Fibroblast of peridontal ligament (primary cell): ENCODE results near the gene FAM81A.

Experiments
- DNase-seq: peaks from one replicate; pipeline ENCODE4 v3.0.0-alpha.2; 2010; ENCODE audit errors: extremely low read depth

Gene FAM81A

DNA sequence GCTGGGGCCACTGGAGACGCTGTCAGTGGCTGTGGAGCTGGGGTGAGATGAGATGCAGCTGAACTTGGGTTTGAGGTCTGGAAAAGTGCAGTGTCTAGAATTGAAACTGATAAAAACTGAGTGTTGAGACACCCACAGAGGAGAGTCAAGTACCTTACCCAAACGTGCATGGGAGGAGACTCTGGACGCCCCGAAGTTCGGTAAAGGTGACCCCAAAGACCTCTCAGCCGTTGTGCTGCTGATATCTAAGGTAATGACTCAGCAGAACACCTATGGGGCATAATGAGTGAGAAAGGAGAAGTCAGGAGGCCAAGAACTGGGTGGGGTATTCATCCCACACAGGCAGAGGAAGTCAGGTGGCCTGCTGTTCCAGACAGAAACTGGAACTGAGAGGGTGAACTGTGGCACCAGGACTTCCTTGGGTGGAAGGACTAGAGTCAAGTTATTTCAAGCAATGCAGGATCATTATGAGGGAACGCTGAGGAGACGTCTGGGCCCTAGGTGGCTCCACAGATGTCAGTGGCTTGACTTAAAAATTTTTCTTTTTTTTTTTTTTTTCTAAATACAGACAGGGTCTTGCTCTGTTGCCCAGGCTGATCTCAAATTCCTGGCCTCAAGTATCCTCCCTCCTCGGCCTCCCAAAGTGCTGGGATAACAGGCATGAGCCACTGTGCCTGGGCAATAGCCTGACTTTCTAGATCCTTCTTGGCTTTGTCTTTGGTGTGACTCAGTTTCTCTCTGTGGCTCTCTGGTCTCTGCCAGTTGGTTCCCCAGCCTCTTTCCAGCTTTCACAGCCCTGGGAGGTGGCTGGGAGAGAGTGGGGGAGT lies 105.9 kb downstream of the FAM81A start:
- no peak for DNase-seq

DNA sequence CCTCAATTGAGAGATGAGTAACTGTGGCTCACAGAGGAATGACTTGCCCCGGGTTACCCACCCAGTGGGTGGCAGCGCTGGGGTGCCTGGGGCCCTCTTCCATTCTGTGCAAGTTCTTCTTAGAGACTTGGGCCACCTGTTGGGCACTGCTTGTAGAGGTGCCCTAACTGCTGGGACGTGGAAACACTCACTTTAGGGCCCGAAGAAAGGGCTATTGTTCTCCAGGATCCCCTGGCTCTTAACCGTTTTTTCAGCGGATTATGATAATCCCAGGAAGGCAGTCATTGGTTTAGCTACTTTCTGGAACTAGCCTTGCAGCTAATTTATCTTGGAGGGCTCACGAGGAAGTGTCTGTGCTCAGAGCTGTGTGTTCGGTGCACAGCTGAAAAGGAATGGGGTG lies 107.6 kb downstream of the FAM81A start:
- no peak for DNase-seq

DNA sequence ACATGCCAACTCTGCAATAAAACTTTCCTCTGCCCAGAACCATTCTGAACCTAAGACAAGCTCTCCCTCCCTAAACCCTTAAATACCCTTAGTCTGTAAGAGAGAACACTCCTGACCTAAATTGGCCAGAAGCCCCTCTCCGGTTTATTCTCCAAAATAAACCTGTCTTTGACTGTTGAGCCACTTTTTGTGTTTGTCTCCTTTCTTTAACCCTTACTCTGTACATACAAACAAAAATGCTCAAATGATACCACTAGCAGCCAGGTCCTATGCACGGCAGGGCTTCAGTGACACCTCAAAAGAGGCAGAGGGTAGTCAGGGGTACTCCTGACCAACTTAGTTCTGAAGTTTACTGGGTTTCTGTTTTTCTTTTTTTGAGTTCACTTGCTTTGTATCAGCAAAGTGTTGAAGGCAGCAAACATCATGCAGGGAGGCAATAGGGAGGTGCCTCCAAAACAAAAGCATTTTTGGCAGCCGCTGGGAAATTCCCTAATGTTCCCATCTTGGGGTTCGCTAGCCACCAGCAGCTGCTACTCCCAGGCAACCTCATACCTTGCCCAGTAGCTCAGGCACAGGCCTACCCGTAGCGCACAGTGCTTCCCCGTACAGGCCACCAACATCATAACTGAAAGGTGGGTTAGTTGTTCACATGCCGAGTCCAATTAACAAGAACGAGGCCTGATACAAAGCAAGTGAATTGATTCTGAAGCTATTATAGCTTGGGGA lies 110.7 kb downstream of the FAM81A start:
- DNase-seq, result no peak

DNA sequence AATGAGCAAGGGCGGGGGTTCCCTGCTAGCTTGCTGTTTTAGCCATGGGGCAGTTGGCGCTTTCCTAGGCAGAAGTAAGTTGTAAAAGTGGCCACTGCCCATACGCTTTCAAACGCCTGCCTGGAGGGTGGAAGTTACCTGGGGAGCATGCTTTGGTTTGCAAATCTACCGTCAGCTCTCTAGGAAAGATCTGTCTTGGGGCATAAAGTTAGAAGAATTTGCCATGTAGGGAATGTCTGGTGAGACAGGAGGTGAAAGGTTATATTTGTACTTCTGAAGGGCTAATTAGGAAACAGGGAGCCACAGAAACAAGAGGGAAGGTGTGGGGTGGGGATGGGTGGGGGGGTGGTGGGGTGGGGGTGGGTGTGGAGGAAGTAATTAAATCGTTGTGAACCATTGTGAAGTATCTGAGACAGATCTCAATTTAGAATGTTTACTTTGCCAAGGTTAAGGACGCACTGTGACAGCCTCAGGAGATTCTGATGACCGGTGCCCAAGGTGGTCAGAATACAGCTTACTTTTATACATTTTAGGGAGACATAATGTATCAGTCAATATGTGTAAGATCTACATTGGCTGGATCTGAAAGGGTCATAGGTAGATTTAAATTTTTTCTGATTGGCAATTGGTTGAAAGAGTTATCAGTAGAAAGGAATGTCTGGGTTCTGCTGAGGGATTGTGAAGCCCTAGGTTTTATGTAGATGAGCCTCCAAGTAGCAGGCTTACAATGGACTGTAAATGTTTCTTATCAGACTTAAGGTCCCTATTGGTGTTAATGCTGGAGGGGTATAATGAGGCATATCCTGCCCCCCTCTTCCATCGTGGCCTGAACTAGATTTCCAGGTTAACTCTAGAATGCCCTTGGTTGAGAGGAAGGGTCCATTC lies 111.6 kb downstream of the FAM81A start:
- DNase-seq, result no peak

DNA sequence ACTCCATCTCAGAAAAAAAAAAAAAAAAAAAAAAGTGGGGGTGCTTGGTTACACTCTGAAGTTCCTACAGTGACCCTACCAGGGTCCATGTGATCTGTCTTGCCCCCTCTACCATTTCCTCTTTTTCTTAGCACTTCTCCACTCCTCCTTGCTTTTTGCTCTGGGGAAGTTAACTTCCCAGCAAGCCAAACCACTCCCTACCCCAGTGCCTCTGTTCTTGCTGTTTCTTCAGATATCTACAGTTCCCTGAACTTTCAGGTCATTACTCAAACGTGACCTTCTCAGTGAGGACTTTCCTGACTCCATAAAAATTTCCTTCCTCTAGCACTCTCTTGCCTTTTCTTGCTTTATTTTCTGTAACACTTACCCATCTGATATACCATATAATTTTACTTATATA lies 112.5 kb downstream of the FAM81A start:
- DNase-seq, result no peak

DNA sequence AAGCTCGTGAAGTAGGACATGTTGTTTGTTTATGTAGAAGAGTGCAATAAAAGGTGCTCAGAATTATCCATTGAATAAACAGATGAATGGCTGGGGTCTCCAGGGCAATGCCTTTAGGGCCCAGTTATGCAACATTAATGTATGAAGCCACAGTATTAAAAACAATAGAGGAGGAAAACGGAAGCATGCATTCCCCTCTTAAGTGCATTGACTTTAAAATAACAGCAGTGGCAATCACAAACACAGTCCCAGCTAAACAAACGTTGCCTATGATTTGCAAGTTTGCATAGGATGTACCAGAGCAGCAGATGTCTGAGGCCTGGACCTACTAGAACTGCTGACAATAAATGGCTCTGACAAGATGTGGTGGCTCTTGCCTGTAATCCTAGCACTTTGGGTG lies 113.0 kb downstream of the FAM81A start:
- no peak for DNase-seq

DNA sequence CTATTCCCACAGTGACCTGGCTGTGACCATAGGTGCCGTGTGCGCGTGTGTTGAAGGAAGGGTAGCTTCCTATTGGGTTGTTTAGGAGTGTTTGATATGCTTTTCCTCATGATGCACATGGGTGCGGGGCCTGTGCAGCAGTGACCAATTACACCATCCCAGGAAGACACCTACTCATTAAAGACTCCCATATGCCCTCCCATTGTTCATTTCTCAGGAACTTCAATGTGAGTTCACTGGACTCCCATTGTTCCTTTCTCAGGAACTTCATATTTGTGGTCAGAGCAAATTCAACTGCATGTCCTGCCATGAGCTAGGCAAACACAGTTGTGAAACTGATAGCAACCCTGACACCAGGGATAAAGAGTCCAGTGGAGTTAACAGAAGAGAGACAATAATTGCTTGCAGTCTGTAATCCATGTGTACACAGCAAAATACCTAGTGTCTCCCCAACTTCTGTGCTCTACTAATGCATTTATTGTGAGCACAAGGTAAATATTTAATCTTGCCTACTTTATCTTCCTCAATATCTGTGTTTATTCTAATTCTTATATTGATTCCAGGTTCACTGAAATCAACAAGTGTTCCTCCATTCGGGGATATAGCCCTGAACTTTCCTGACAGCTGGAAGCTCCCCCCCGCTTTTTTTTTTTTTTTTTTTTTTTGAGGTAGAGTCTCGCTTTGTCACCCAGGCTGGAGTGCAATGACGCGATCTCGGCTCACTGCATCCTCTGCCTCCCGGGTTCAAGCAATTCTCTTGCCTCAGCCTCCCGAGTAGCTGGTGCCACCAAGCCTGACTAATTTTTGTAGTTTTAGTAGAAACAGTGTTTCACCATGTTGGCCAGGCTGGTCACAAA lies 116.1 kb downstream of the FAM81A start:
- DNase-seq, result peak; percentile 40

DNA sequence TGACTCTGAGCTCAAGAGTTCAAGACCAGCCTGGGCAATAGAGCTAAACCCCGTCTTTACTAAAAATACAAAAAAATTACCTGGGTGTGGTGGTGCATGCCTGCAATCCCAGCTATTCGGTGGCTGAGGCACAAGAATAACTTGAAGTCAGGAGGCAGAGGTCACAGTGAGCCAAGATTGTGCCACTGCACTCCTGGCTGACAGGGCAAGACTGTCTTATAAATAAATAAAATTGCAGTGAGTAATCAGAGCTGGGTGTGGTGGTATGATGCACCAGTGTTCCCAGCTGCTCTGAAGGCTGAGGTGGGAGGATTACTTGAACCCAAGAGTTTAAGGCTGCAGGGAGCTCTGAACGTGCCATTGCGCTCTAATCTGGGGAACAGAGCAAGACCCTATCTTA lies 117.7 kb downstream of the FAM81A start:
- DNase-seq, result peak; percentile 7

DNA sequence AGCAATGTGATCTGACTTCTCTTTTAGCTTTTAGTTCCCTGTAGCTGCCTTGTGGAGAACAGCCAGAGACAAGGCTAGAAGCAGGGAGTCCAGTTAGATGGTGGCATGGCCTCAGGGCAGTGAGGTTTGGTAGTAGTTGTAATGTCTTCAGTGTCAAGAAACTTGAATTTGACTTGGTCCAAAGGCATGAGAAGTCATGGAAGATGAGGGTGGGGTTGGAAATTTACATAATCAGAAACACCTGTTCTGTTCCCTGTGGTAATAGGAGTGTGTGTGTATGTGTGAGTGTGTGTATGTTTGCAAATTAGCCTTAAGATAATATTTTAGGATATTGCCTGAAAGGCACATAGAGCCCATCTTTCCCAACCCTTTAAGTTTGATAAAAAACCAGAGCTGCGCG lies 118.4 kb downstream of the FAM81A start:
- peak; percentile 38 for DNase-seq

DNA sequence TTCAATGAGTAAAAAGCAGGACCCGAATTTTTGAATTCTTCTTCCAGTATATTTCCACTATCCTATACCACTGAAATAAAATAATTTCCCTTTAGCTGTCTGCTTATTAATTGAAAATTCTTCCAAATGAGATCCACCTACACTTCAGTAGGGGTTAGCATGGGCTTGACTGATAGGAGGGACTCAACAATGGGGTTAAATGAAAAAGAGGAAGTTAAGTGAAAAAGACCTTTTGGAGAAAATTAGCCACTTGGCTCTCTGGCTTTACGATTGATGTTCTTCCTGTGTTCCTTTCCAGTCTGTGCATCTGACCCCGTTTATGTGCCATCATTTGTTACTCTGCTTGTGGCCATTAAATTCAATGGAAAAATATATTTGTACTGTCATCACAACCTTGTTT lies 119.6 kb downstream of the FAM81A start:
- no peak for DNase-seq

DNA sequence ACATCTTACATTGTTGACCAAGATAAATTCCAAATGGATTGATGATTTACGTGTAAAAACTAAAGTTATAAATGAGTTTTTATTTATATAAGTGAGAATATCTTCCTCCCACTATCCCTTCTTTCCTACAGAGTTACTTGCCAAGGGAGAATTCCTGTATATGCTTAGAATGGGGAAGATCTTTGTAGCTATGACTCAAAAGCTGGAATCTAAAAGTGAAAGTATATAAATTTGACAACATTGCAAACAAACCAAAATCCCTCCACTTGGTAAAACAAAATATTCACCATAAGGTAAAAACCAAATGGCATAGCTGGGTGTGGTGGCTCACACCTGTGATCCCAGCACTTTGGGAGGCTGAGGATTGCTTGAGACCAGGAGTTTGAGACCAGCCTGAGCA lies 120.9 kb downstream of the FAM81A start:
- peak; percentile 35 for DNase-seq

DNA sequence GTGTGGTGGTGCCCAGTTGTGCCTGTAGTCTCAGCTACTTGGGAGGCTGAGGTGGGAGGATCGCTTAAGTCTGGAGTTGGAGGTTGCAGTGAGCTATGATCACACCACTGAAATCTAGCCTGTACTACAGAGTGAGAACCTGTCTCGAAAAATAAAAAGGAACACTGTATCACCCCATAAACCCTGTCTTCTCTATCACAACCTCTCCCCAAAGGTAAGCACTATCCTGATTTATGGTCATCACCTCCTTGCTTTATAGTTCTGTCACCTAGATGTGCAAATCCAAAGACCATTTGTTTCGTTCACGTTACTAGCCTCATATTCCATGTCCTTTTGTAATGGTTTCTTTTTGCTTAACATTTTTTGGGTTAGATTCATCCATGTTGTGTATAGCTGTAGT lies 123.6 kb downstream of the FAM81A start:
- no peak for DNase-seq

DNA sequence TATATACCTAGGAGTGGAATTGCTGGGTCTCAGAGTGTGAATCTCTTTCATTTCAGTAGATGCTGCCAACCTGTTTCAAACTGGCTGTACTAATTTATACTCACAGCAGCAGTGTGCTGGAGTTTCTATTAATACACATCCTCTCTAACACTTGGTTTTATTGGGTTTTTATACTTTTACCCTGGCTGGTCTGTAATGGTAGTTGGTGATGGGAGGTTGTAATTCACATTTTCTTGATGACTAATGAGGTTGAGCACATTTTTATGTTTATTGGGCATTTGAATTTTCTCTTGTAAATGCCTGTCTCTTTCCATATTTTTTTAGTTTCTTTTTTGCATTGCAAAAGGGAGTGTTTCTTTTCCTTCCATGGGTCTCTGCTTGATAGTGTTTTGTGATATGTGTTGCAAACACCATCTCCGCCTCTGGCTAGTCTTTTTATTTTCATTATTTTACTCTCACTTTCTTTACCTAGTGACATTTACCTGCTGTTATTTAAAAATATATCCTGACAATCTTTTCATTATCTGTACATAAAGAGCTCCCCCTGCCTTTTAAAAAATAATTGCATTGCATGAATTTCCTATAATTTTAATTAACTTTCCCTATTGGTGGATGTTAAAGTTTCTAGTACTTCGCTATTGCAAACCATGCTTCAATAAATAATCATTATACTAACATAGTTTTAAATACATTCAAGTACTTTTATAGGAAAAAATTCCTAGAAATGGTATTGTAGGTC lies 124.6 kb downstream of the FAM81A start:
- no peak for DNase-seq

DNA sequence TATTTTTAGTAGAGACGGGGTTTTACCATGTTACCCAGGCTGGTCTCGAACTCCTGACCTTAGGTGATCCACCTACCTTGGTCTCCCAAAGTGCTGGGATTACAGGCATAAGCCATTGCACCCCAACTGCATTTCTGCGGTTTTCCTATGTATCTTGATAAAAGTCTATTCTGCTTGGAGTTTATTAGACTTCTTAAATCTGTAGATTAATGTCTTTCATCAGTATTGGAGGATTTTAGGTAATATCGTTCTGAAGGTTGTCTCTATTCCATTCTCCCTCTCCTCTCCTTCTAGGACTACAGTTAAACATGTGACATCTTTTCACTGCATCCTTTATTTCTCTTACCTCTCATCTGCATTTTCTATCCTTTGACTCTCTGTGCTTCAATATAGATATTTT lies 127.3 kb downstream of the FAM81A start:
- DNase-seq, result no peak

DNA sequence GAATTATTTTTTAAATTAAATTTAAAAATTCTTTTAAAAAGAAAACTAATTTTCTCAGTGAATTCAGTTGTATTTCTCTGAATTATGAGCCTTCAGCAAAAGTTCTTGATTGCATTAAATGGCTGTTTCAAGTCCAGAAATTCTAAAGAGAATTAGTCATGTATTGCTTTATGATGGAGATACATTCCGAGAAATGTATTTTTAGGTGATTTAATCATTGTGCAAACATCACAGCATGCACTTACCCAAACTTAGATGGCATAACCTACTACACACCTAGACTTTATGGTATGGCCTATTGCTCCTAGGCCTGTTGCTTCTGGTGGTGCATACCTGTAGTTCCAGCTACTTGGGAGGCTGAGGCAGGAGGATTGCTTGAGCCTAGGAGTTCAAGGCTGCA lies 129.3 kb downstream of the FAM81A start:
- no peak for DNase-seq

DNA sequence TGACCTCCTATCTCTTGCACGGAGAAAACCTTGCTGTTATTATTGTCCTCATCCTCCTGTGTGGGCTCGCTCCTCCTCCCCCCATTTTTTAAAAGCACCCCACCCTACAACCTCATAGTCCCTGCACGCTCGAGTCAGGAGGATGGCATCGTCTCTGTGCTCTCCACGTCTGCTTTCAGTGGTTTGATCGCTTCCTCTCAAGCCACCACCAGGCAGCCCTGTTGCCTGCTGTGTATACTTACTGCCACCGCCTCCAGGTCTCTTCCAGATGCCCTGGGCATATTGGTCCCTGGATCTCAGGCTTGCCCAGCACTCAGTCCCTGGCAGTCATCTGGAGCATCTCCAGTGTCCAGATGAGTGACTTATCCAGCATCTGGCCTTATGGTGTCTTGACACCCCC lies 131.5 kb downstream of the FAM81A start:
- no peak for DNase-seq

DNA sequence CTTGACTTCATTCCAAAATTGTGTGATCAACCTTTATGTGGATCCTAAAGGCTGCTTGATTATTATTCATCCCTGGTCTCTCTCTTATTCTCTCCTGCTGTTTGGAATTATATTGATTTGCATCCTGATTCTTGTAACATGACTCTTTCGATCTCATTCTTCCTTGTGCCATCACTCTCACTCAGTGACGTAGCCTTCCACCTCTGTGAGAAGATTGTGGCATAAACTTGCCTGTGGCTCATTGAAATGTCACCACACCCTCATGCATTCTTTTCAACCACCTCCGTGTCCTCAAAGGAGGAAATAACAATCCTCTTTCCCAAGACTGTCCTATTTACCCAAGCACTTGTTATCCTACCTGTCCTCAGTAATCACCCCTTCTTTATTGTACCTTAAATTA lies 132.3 kb downstream of the FAM81A start:
- DNase-seq, result no peak

DNA sequence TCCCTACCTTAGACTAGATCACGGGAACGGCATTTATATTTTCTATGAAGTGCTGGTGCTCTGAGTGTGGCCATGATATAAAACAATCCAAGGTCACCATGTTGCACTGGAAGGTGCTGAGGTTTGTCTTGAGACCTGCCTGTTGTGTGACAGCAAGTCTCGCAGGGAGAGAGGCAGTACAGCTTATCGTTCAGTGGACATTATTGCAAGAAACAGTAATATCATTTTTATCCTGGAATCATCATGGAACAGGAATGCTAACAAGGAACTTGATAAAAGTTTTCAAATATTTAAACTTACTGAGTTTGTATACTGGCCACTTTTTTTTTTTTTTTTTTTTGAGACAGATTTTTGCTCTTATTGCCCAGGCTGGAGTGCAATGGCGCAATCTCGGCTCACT lies 133.6 kb downstream of the FAM81A start:
- no peak for DNase-seq
